HG03457 (cell line): ENCODE results near the gene SMIM14.
"Not testable (repeated sequence)": the region's sequence is repeated elsewhere in the genome, so short reads cannot be mapped to it uniquely, and the experiment has no call there.

Experiments
- ATAC-seq: cut with Tn5 transposase; IDR thresholded peaks from one replicate; pipeline ENCODE4 v1.9.1; 2021; ENCODE audit warnings: moderate number of reproducible peaks; ENCODE audit not compliant: unreplicated experiment

Gene SMIM14

GRCh38 chr4:39541987-39542610 is 96.6 kb downstream of the SMIM14 start:
- no peak for ATAC-seq

GRCh38 chr4:39539089-39539611 is 99.5 kb downstream of the SMIM14 start:
- no peak for ATAC-seq

GRCh38 chr4:39533541-39533940 is 105.1 kb downstream of the SMIM14 start:
- ATAC-seq: no peak

- ATAC-seq: not testable (repeated sequence)
These were observed 106.4 kb downstream of the SMIM14 start for GRCh38 chr4:39532237-39532636.

GRCh38 chr4:39530682-39531081 is 108.0 kb downstream of the SMIM14 start:
- no peak for ATAC-seq

- no peak for ATAC-seq
These were observed 109.1 kb downstream of the SMIM14 start for GRCh38 chr4:39529534-39529933.

- ATAC-seq: no peak
These were observed 110.6 kb downstream of the SMIM14 start for GRCh38 chr4:39528061-39528465.

- ATAC-seq: peak; percentile 96
These were observed 111.2 kb downstream of the SMIM14 start, which contains the start of gene UGDH for GRCh38 chr4:39527296-39528060. Gene UGDH, minus strand, starts transcription at chr4:39527439. Its CDS starts 5,927 bp downstream, at chr4:39521512.

- ATAC-seq: peak; percentile 14
These were observed 111.8 kb downstream of the SMIM14 start for GRCh38 chr4:39526765-39527295.

GRCh38 chr4:39525822-39526690 is 112.6 kb downstream of the SMIM14 start:
- no peak for ATAC-seq

GRCh38 chr4:39524161-39524957 is 114.3 kb downstream of the SMIM14 start:
- ATAC-seq: no peak

- ATAC-seq: no peak
These were observed 116.6 kb downstream of the SMIM14 start for GRCh38 chr4:39522068-39522467.

- ATAC-seq: no peak
These were observed 117.3 kb downstream of the SMIM14 start for GRCh38 chr4:39521253-39521919.

GRCh38 chr4:39518484-39518883 is 120.2 kb downstream of the SMIM14 start:
- ATAC-seq: no peak

GRCh38 chr4:39516407-39516966 is 122.2 kb downstream of the SMIM14 start:
- ATAC-seq: no peak

- not testable (repeated sequence) for ATAC-seq
These were observed 122.8 kb downstream of the SMIM14 start for GRCh38 chr4:39515669-39516401.

GRCh38 chr4:39514888-39515401 is 123.7 kb downstream of the SMIM14 start:
- no peak for ATAC-seq

GRCh38 chr4:39514266-39514665 is 124.4 kb downstream of the SMIM14 start:
- ATAC-seq: not testable (repeated sequence)
